ENCODE measurements around the gene PLPPR5. TPM values are rescaled to one million over a fixed set of nuclear protein-coding genes. Genes with fewer than 3 reads are reported as not detected.

PLPPR5 gene
- total and polyA plus RNA-seq, 8 donors, result 0.06 to 1.5 (median 0.17) TPM; not detected in 1

DNA sequence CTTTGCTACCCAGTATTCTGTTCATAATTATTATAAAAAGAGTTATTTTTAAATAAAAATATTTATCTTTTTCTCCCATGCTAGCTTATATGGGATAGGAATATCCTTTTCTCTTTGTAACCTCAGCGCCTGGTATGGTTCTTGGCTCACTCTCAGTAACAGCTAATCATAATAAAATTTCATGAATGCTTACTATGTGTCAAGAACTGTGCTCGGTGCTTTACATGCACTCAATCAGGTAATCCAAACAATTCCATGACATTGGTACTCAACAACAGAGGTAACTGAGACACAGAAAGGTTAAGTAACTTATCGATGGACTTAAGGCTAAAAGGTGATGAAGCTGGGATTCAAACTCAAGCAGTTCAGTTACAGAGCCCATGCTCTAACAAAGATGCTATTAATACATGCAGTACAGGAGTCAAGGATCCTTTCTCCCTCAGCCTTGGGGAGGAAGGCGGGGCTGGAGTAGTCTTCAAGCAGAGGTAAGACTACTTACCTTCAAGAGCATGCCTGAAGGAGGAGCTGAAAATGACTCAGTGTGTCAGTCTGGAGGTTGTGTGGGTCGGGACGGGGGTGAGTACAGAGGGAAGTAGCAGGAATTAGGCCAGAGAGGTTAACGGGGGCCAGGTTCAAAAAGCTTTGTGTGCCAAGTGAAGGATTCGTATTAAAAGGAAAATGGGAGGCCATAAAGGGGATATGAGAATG is 73.4 kb downstream of the PLPPR5 start:
- 58 to 70% methylated on average over 8 of the region's 8 CpGs for WGBS, 2 donors
- no peak overlapping the region for H3K27ac ChIP-seq
- FAIRE-seq (no peak), DNase-seq (no peak), ATAC-seq (no peak)
- no peaks in the 10 kb centered on the region for H3K4me1 ChIP-seq
- intact Hi-C loops (cut with DNase I), result no loop called here
- no peaks in the 10 kb centered on the region for H3K36me3 ChIP-seq
- H3K9me3 ChIP-seq, result no peaks in the 10 kb centered on the region
- no peak overlapping the region for H3K4me3 ChIP-seq
- H3K27me3 ChIP-seq, result no peaks in the 10 kb centered on the region
- no peak for TF ChIP-seq CTCF (IDR thresholded peaks at IDR 0.05)

- 25 to 39% methylated on average over 1 of the region's 1 CpG for WGBS, 2 donors
- Histone ChIP-seq H3K4me1 (no peaks in the 10 kb centered on the region), H3K27ac (no peak overlapping the region), H3K4me3 (no peak overlapping the region), H3K9me3 (no peaks in the 10 kb centered on the region), H3K27me3 (no peaks in the 10 kb centered on the region), H3K36me3 (no peaks in the 10 kb centered on the region)
- no peak for DNase-seq
- no peak for TF ChIP-seq CTCF (IDR thresholded peaks at IDR 0.05)
- no peak for ATAC-seq
- intact Hi-C loops (cut with DNase I), result no loop called here
- FAIRE-seq, result no peak
Measured at GRCh38 chr1:98929437-98929836, 75.2 kb downstream of the PLPPR5 start.

DNA sequence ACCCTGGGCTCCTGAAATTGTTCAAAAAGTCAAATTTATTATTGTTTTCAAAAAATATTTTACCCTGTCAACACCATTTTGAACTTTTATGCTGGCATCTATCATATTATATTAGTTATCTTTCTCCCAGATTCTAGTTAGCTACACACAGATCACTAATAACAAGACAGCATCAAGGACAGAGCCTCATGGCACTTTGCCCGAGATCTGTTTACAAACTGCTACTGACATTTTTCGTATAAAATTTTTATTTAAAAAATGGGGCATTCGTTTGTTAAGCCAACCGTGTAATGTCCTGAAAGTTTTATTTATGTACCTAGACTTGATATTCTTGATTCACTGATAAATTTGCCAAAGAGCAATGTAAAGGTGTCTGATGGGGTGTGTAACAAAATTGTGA is 78.1 kb downstream of the PLPPR5 start:
- Histone ChIP-seq H3K9me3 (no peaks in the 10 kb centered on the region), H3K36me3 (no peaks in the 10 kb centered on the region), H3K4me1 (no peaks in the 10 kb centered on the region), H3K27me3 (no peaks in the 10 kb centered on the region), H3K27ac (no peak overlapping the region), H3K4me3 (no peak overlapping the region)
- intact Hi-C loops (cut with DNase I), result no loop called here
- DNase-seq (no peak), FAIRE-seq (no peak), ATAC-seq (no peak)
- TF ChIP-seq CTCF (IDR thresholded peaks at IDR 0.05), result no peak
- 39% methylated on average over 4 of the region's 4 CpGs for WGBS, 2 donors

- no peaks in the 10 kb centered on the region for H3K27me3 ChIP-seq
- TF ChIP-seq CTCF (IDR thresholded peaks at IDR 0.05), result no peak
- FAIRE-seq, result no peak
- H3K27ac ChIP-seq, result no peak overlapping the region
- 33 to 48% methylated on average over 1 of the region's 1 CpG for whole genome bisulfite sequencing, 2 donors
- no peaks in the 10 kb centered on the region for H3K36me3 ChIP-seq
- H3K4me3 ChIP-seq, result no peak overlapping the region
- no peak for DNase-seq
- intact Hi-C loops (cut with DNase I), result no loop called here
- no peaks in the 10 kb centered on the region for H3K4me1 ChIP-seq
- no peak for ATAC-seq
- H3K9me3 ChIP-seq, result no peaks in the 10 kb centered on the region
Measured at GRCh38 chr1:98924977-98925376, 79.7 kb downstream of the PLPPR5 start.

- Histone ChIP-seq H3K36me3 (no peaks in the 10 kb centered on the region), H3K27me3 (no peaks in the 10 kb centered on the region), H3K9me3 (no peaks in the 10 kb centered on the region), H3K4me1 (no peaks in the 10 kb centered on the region), H3K4me3 (no peak overlapping the region), H3K27ac (no peak overlapping the region)
- intact Hi-C loops (cut with DNase I), result no loop called here
- FAIRE-seq, result no peak
- TF ChIP-seq CTCF (IDR thresholded peaks at IDR 0.05), result no peak
- 65% methylated on average over 4 of the region's 4 CpGs for WGBS, 2 donors
- ATAC-seq, result no peak
- no peak for DNase-seq
Measured at GRCh38 chr1:98923667-98924066, 81.0 kb downstream of the PLPPR5 start.

Data from pancreas (tissue), 10 donors.